Keratinocyte (primary cell): Measurements from ENCODE around the gene TEKTIP1. TPM values are rescaled to one million over a fixed set of nuclear protein-coding genes. Genes with fewer than 3 reads are reported as not detected.

Source experiments
- DNase-seq: peaks from one replicate; pipeline ENCODE4 v3.0.0-alpha.2; 2011; ENCODE audit warnings: low read depth, missing footprints, low spot score
- FAIRE-seq: peaks from 2 replicates; lab custom pipeline; 2011; peaks lifted over from hg19 to GRCh38; lab: Jason Lieb, UNC
- H2AFZ ChIP-seq: 2 replicates; pipeline ENCODE4 v1.6.0; 2012; ENCODE audit warnings: low read length, control low read depth, inconsistent platforms; ENCODE audit not compliant: control insufficient read depth
- H3K27ac ChIP-seq: 2 replicates; pipeline ENCODE4 v1.5.1; 2011; ENCODE audit warnings: low read length; ENCODE audit not compliant: control insufficient read depth, insufficient read depth
- H3K27me3 ChIP-seq: 3 replicates; pipeline ENCODE4 v1.6.0; 2011; ENCODE audit warnings: low read length; ENCODE audit not compliant: control insufficient read depth, insufficient read depth; ENCODE audit errors: extremely low read depth
- H3K36me3 ChIP-seq, 2 experiments: 2 replicates in 1 of 2; 3 replicates in 1 of 2; pipeline ENCODE4 v1.5.1; 2011; ENCODE audit warnings: low read length in 2 of 2, mild to moderate bottlenecking in 1 of 2; ENCODE audit not compliant: control insufficient read depth in 2 of 2, insufficient read depth in 2 of 2; ENCODE audit errors: extremely low read depth in 1 of 2
- H3K4me1 ChIP-seq: 3 replicates; pipeline ENCODE4 v1.5.1; 2011; ENCODE audit warnings: low read length; ENCODE audit not compliant: control insufficient read depth, insufficient read depth; ENCODE audit errors: extremely low read depth
- H3K4me2 ChIP-seq: 3 replicates; pipeline ENCODE4 v1.6.0; 2011; ENCODE audit warnings: low read depth, low read length; ENCODE audit not compliant: control insufficient read depth, insufficient read depth; ENCODE audit errors: extremely low read depth
- H3K4me3 ChIP-seq, 3 experiments: fragments of 200-600 bp in 1 of 3; sonication (generic) in 1 of 3; 2 replicates in 2 of 3; 3 replicates in 1 of 3; pipeline ENCODE4 v1.5.1; 2011 to 2016; ENCODE audit warnings: low read length in 3 of 3, mild to moderate bottlenecking in 3 of 3, control low read depth in 2 of 3, inconsistent platforms in 1 of 3, low read depth in 1 of 3, mixed read lengths in 1 of 3, mixed run types in 1 of 3, moderate library complexity in 1 of 3; ENCODE audit not compliant: control insufficient read depth in 2 of 3, insufficient read depth in 2 of 3; ENCODE audit errors: extremely low read depth in 1 of 3
- H3K79me2 ChIP-seq: 2 replicates; pipeline ENCODE4 v1.6.0; 2012; ENCODE audit warnings: low read length; ENCODE audit not compliant: control insufficient read depth, insufficient read depth
- H3K9ac ChIP-seq: 3 replicates; pipeline ENCODE4 v1.6.0; 2011; ENCODE audit warnings: low read length; ENCODE audit not compliant: control insufficient read depth, insufficient read depth; ENCODE audit errors: extremely low read depth
- H3K9me1 ChIP-seq: 3 replicates; pipeline ENCODE4 v1.6.0; 2011; ENCODE audit warnings: low read length; ENCODE audit not compliant: control insufficient read depth, insufficient read depth; ENCODE audit errors: extremely low read depth
- H3K9me3 ChIP-seq: 2 replicates; pipeline ENCODE4 v1.5.1; 2012; ENCODE audit warnings: low read depth, low read length; ENCODE audit not compliant: control insufficient read depth
- H4K20me1 ChIP-seq: 3 replicates; pipeline ENCODE4 v1.6.0; 2011; ENCODE audit warnings: low read length; ENCODE audit not compliant: control insufficient read depth, insufficient read depth; ENCODE audit errors: extremely low read depth
- EZH2 ChIP-seq: IDR thresholded peaks from one replicate; pipeline ENCODE4 v1.6.1; 2012; ENCODE audit warnings: inconsistent platforms, mild to moderate bottlenecking, low read length, moderate library complexity
- dilution Hi-C: fragments of 300-500 bp; cut with MboI; formaldehyde crosslinking; loops from one replicate; pipeline ENCODE4 v1.7.0; 2020; ENCODE audit warnings: low sequenced_read_pairs; ENCODE audit not compliant: extremely low pct_ligation_motif_present
- polyA plus RNA-seq, 5 experiments: library from polyadenylated mRNA; depleted of rRNA in 3 of 5; stranded (reverse) in 3 of 5; stranded (forward) in 1 of 5; unstranded in 1 of 5; fragments of >200 nt; gene quantifications; 1 replicate in 1 of 5; 2 replicates in 3 of 5; 3 replicates in 1 of 5; pipeline versions ENCODE4 v1.2.1 to v1.2.3, GENCODE V29; 2011 to 2012; ENCODE audit warnings: missing spikeins in 2 of 5, low read depth in 1 of 5, low replicate concordance in 1 of 5
- TF ChIP-seq, protein P1 (sequence below), 3 experiments: IDR thresholded peaks in 1 of 3; conservative IDR thresholded peaks in 1 of 3; optimal IDR thresholded peaks in 1 of 3; 2 replicates in 2 of 3; 3 replicates in 1 of 3; pipeline versions ENCODE3 to v1.5.1; 2011; ENCODE audit warnings: low read length in 3 of 3, mild to moderate bottlenecking in 3 of 3, moderate library complexity in 2 of 3, control low read depth in 1 of 3, inconsistent platforms in 1 of 3; ENCODE audit not compliant: insufficient read depth in 2 of 3; ENCODE audit errors: extremely low read depth in 1 of 3

The TEKTIP1 gene
- polyA plus RNA-seq, 1 donor (not counting 4 experiments of a cell fraction or from before 2014, with no cell fraction given) = not detected

DNA sequence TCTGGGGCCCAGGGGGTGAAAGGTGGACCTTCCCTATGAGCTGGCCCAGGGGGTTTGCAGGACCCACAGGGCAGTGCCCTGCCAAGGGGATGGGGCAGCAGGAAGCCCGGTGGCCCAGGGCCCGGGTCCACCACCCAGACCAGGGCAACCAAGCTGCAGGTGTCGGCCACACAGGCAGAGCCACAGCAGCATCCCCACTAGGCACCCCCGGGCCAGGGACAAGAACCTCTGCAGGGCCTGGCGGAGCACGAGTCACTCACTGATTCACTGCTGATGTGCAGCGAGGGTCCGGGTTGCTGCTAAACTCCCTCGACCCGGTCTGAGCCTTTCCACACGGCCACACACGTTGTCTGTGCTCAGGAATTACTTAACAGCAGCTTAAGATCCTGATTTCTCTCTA lies 24.0 kb upstream of the TEKTIP1 start:
- TF ChIP-seq EZH2 = no peak
- TF ChIP-seq, protein P1, sequence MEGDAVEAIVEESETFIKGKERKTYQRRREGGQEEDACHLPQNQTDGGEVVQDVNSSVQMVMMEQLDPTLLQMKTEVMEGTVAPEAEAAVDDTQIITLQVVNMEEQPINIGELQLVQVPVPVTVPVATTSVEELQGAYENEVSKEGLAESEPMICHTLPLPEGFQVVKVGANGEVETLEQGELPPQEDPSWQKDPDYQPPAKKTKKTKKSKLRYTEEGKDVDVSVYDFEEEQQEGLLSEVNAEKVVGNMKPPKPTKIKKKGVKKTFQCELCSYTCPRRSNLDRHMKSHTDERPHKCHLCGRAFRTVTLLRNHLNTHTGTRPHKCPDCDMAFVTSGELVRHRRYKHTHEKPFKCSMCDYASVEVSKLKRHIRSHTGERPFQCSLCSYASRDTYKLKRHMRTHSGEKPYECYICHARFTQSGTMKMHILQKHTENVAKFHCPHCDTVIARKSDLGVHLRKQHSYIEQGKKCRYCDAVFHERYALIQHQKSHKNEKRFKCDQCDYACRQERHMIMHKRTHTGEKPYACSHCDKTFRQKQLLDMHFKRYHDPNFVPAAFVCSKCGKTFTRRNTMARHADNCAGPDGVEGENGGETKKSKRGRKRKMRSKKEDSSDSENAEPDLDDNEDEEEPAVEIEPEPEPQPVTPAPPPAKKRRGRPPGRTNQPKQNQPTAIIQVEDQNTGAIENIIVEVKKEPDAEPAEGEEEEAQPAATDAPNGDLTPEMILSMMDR (optimal IDR thresholded peaks at IDR 0.05 in 1 of 3, IDR thresholded peaks at IDR 0.05 in 1 of 3, conservative IDR thresholded peaks at IDR 0.05 in 1 of 3; ENCODE audit: extremely low read depth in 1 of 3, insufficient read depth in 2 of 3, low read length in 3 of 3) = no peak
- dilution Hi-C loops = no loop called here
- no peak for FAIRE-seq
- peaks cover 5% of the 10 kb centered on the region for H3K9me1 ChIP-seq
- peaks cover 1% of the 10 kb centered on the region for H3K4me1 ChIP-seq
- H3K27ac ChIP-seq = no peak overlapping the region
- no peak overlapping the region for H2AFZ ChIP-seq
- no peak overlapping the region for H3K4me3 ChIP-seq
- peaks cover 93% of the 10 kb centered on the region for H3K79me2 ChIP-seq
- H3K27me3 ChIP-seq = no peaks in the 10 kb centered on the region
- no peak overlapping the region for H3K4me2 ChIP-seq
- peaks cover 20 to 26% of the 10 kb centered on the region in 2 experiments for H3K36me3 ChIP-seq
- no peak for DNase-seq
- peaks cover 53% of the 10 kb centered on the region for H4K20me1 ChIP-seq
- no peak overlapping the region for H3K9ac ChIP-seq
- no peaks in the 10 kb centered on the region for H3K9me3 ChIP-seq

DNA sequence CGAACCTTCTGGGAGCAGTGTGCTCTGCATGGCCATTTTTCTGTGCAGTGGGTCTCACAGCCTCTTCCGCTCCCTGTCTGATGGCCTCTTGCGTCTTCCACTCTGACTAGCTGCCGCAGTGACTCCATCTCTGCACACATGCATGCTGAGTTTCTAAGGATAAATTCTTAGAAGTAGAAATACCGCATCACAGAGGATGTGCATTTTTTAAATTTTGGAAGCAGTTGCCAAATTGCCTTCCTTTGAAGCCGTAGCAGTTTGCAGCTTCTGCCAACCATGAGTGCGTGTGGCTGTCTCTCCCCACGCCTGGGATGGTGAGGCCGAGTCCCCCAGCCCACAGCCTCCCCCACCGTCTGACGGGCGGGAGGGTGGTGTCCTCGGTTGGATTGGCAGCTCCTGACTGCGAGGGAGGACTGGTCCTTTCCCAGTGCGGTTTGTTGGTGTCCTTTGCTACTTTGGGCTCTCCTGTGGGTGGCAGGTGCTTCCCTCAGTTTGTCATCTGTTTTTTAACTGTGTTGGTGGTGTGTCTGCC lies 23.0 kb upstream of the TEKTIP1 start:
- no peak overlapping the region for H3K27ac ChIP-seq
- no peak overlapping the region for H3K4me2 ChIP-seq
- no peaks in the 10 kb centered on the region for H3K27me3 ChIP-seq
- FAIRE-seq (no peak), DNase-seq (no peak)
- H3K4me1 ChIP-seq = peaks cover 9% of the 10 kb centered on the region
- peaks cover 5% of the 10 kb centered on the region for H3K9me1 ChIP-seq
- TF ChIP-seq, protein P1 (optimal IDR thresholded peaks at IDR 0.05 in 1 of 3, IDR thresholded peaks at IDR 0.05 in 1 of 3, conservative IDR thresholded peaks at IDR 0.05 in 1 of 3; ENCODE audit: extremely low read depth in 1 of 3, insufficient read depth in 2 of 3, low read length in 3 of 3) = no peak
- TF ChIP-seq EZH2 = no peak
- H3K79me2 ChIP-seq = peaks cover 84% of the 10 kb centered on the region
- no peak overlapping the region for H3K4me3 ChIP-seq
- peaks cover 15 to 19% of the 10 kb centered on the region in 2 experiments for H3K36me3 ChIP-seq
- no peak overlapping the region for H2AFZ ChIP-seq
- dilution Hi-C loops = no loop called here
- peaks cover 56% of the 10 kb centered on the region for H4K20me1 ChIP-seq
- no peak overlapping the region for H3K9ac ChIP-seq
- no peaks in the 10 kb centered on the region for H3K9me3 ChIP-seq
